Cardiac septum (tissue), 1 donor: ENCODE measurements around the gene WFDC6. TPM values are rescaled to one million over a fixed set of nuclear protein-coding genes. Genes with fewer than 3 reads are reported as not detected.

Experiments used
- DNase-seq: peaks from one replicate; pipeline ENCODE4 v3.0.0-alpha.2; 2020; ENCODE audit warnings: low spot score
- intact Hi-C: fragments of 100-400 bp; cut with DNase I; formaldehyde crosslinking; loops from one replicate; pipeline ENCODE4 v1.14.0; 2022
- total RNA-seq: library from RNA; stranded (reverse); fragmentation: NEBNext Ultra II Directional; extraction: Animal tissue kit (Norgen Biotek cat#: 25700); gene quantifications from one replicate; pipeline ENCODE4 v1.2.1, GENCODE V29; 2021
- donor health status: DM: no; HTN: no; CAD: no.

WFDC6 gene
- total RNA-seq, 1 donor from 2014 or later: not detected

DNA sequence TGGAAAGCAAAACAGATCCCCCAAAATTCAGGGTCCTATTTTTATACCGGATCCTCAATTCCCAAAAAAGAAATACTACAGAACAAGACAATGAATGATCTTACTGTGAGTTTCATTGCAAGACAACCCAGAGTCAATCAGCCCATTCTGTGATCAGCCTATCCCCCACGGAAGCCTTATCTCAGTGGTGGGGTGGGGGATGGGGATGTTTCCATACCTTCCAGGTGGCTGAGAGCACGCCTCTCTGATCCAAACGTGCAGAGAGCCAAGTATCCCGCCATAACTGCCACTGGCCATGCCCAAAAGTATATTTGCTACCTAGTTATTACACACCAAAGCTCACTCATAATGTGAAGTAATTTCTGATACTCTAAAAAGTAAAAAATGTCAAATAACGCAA lies 54.6 kb downstream of the WFDC6 start:
- intact Hi-C loops: no loop called here
- DNase-seq: no peak

Other genes with a start within 250 kb of the WFDC6 start
- gene RBPJL, start 232.6 kb downstream of the WFDC6 start, total RNA-seq: not detected
- not detected for gene MATN4, start 231.2 kb downstream of the WFDC6 start, total RNA-seq
- gene SDC4, start 191.1 kb downstream of the WFDC6 start, total RNA-seq: 100 TPM
- 17.4 TPM for gene SYS1, start 176.3 kb downstream of the WFDC6 start, total RNA-seq
- gene TP53TG5, start 161.2 kb downstream of the WFDC6 start, total RNA-seq: 2.2 TPM
- gene DBNDD2, start 131.2 kb downstream of the WFDC6 start, total RNA-seq: 209 TPM
- 139 TPM for gene PIGT, start 123.3 kb downstream of the WFDC6 start, total RNA-seq
- 1.0 TPM for gene WFDC2, start 69.7 kb downstream of the WFDC6 start, total RNA-seq
- not detected for gene SPINT3, start 23.9 kb downstream of the WFDC6 start, total RNA-seq
- gene EPPIN, start 7.9 kb upstream of the WFDC6 start, total RNA-seq: not detected
- gene WFDC8, start 39.8 kb upstream of the WFDC6 start, total RNA-seq: not detected
- gene WFDC10A, start 90.3 kb upstream of the WFDC6 start, total RNA-seq: not detected
- gene WFDC9, start 91.8 kb upstream of the WFDC6 start, total RNA-seq: not detected
- not detected for gene WFDC11, start 130.8 kb upstream of the WFDC6 start, total RNA-seq
- not detected for gene WFDC13, start 162.6 kb upstream of the WFDC6 start, total RNA-seq
- not detected for gene WFDC10B, start 165.5 kb upstream of the WFDC6 start, total RNA-seq
- not detected for gene SPINT4, start 182.9 kb upstream of the WFDC6 start, total RNA-seq